Measurements from ENCODE around the gene EPHX1.
"Not testable (repeated sequence)": the region's sequence is repeated elsewhere in the genome, so short reads cannot be mapped to it uniquely, and the experiment has no call there.

Gene EPHX1

GRCh38 chr1:225883616-225884265 is 73.8 kb downstream of the EPHX1 start:
- DNase-seq = no peak

- no peak for DNase-seq
Measured at GRCh38 chr1:225885336-225885735, 75.4 kb downstream of the EPHX1 start.

DNA sequence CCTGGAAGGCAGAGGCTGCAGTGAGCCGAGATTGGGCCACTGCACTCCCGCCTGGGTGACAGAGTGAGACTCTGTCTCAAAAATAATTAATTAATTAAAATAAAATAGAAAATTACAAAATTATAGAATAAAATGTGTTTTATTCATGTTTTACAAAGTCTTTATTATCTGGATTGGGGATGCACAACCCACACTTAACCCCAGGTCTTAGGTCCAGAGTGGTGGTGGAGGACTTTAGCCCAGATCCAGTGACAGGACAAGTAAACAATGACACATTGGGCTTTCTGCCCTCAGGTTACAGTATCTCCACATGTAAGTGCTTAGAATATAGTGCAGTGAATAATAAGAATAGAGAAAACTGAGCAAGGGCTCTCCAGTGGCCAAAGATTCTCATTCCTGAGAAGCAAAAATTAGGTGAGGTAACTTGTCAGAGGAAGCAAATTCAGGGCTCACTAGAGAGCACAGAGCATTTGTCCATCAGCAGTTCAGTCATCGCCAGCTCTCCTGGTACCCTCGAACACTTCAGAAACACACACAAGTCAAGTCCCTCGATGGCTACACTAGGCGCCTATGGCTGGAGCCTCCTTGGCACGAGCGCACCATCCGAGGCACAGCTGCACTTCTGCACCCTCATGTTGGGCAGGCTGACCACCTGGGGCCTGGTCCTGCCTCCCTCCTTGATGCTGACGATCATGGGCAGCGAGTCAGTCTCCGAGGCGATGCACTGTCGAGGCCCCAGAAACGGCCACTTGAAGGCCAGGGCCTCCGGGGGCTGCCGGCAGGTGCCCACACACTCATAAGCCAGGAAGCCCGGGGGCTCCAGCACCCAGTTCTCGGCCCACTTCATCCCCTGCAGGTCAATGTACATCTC is 76.5 kb downstream of the EPHX1 start:
- no peak for DNase-seq

DNA sequence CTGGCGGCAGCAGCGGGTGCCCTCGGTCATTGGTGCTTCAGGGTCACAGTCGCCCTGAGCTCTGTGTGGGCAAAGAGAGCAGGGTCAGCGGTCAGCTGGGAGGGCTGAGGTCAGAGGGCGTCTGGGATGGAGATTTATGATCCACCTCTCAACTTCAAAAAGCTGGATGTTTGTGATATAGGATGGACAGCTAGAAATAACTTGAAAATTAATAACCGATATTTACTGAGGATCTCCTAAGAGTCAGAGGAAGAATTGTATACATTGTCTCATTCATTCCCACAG is 77.0 kb downstream of the EPHX1 start:
- DNase-seq = no peak

- not testable (repeated sequence) for DNase-seq
Measured at GRCh38 chr1:225887554-225888288, 77.8 kb downstream of the EPHX1 start.

- no peak for DNase-seq
Measured at GRCh38 chr1:225888289-225888897, 78.5 kb downstream of the EPHX1 start.

- DNase-seq = no peak
Measured at GRCh38 chr1:225888898-225889601, 79.1 kb downstream of the EPHX1 start, which contains the start of gene LEFTY1. TSS of gene LEFTY1 (minus strand) at chr1:225889146. CDS start at chr1:225889066, 80 bp downstream.

DNA sequence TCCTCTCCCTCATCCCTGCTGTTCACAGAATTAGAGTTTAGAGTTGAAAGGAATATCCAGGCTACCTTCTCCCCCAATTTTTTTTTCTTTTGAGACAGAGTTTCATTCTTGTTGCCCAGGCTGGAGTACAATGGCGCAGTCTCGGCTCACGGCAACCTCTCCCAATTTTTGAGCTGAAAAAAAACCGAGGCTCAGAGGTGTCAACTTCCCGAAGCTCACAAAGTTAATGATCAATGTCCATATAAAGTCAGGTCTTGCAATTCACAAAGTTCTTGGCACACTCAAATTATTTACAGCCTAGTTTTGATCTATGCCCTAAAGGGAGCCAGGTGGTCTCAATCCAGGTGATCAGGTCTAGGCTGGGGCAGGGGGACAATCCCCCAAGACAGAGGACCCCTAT is 79.8 kb downstream of the EPHX1 start:
- DNase-seq = no peak

GRCh38 chr1:225890346-225891228 is 80.7 kb downstream of the EPHX1 start:
- no peak for DNase-seq

DNA sequence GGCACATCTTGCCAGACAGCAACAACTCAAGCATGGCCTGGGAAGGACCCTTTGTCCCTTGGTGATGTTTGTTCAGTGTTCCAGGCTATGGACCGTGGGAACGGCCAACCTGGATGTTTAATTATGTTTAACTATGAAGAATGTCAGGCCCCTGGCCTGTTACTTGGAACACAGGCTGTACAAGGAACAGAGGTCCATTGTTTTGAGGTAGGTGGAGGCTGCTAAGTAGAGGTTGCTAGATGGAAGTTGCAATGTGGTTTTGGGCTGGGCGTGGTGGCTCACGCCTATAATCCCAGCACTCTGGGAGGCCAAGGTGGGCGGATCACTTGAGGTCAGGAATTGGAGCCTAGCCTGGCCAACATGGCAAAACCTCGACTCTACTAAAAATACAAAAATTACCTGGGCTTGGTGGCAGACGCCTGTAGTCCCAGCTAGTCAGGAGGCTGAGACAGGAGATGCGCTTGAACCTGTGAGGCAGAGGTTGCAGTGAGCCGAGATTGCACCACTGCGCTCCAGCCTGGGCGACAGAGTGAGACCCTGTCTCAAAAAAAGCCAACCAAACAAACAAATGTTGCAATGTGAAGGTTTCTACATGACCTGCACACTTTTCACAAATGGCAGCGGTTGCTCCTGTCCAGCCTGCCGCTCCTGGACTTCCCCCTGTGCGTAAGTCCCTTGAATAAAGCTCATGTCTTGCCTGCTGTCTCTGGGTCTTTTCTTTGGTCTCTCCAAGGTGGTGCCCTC is 81.5 kb downstream of the EPHX1 start:
- no peak for DNase-seq

GRCh38 chr1:225892307-225892706 is 82.4 kb downstream of the EPHX1 start:
- DNase-seq = no peak
